Endothelial cell of umbilical vein (primary cell): Measurements from ENCODE around the gene GNB1. TPM values are rescaled to one million over a fixed set of nuclear protein-coding genes. Genes with fewer than 3 reads are reported as not detected.

Experiments
- BruUV-seq: library from RNA; stranded (reverse); fragments of 400-500 nt; replicated peaks from 2 replicates; lab custom pipeline; 2021; lab: Mats Ljungman, UMichigan
- CTCF ChIA-PET: fragments of 300-600, 350-600 bp; sonication (Branson Sonifier 250); formaldehyde crosslinking; loops from one replicate; lab custom pipeline; 2021; ENCODE audit warnings: antibody characterized with exemption, inconsistent platforms; lab: Charles Lee
- POLR2A ChIA-PET: fragments of 300-600, 350-600 bp; sonication (Branson Sonifier 250); formaldehyde crosslinking; loops from one replicate; lab custom pipeline; 2021; ENCODE audit warnings: antibody characterized with exemption, inconsistent platforms; lab: Charles Lee
- DNase-seq: peaks from one replicate; pipeline ENCODE4 v3.0.0-alpha.2; 2011; ENCODE audit warnings: low read depth, low spot score
- FAIRE-seq: peaks from 2 replicates; lab custom pipeline; 2011; peaks lifted over from hg19 to GRCh38; lab: Jason Lieb, UNC
- H2AFZ ChIP-seq: 2 replicates; pipeline ENCODE4 v1.6.0; 2012; ENCODE audit warnings: low read depth, low read length, control low read depth, inconsistent platforms
- H3K27ac ChIP-seq: 2 replicates; pipeline ENCODE4 v1.5.1; 2011; ENCODE audit warnings: low read depth, mild to moderate bottlenecking, control low read depth, low read length, moderate library complexity; ENCODE audit not compliant: insufficient read depth
- H3K27me3 ChIP-seq, 2 experiments: 2 replicates each; pipeline versions ENCODE4 v1.6.0 to v1.6.1; 2011; ENCODE audit warnings: low read length in 2 of 2, mixed read lengths in 1 of 2; ENCODE audit not compliant: control insufficient read depth in 2 of 2, insufficient read depth in 2 of 2
- H3K36me3 ChIP-seq, 2 experiments: 2 replicates in 1 of 2; 3 replicates in 1 of 2; pipeline ENCODE4 v1.5.1; 2011; ENCODE audit warnings: low read length in 2 of 2, mild to moderate bottlenecking in 1 of 2, moderate library complexity in 1 of 2; ENCODE audit not compliant: control insufficient read depth in 2 of 2, insufficient read depth in 2 of 2; ENCODE audit errors: extremely low read depth in 1 of 2
- H3K4me1 ChIP-seq: 3 replicates; pipeline ENCODE4 v1.5.1; 2011; ENCODE audit warnings: mild to moderate bottlenecking, low read length; ENCODE audit not compliant: control insufficient read depth, insufficient read depth; ENCODE audit errors: extremely low read depth
- H3K4me2 ChIP-seq: 2 replicates; pipeline ENCODE4 v1.6.1; 2011; ENCODE audit warnings: low read length, control low read depth, mixed read lengths; ENCODE audit not compliant: insufficient read depth
- H3K4me3 ChIP-seq, 3 experiments: fragments of 200-600 bp in 1 of 3; sonication (generic), shearing (Covaris generic) in 1 of 3; replicated peaks in 1 of 3; 2 replicates each; pipeline ENCODE4 v1.5.1; 2011 to 2016; ENCODE audit warnings: control low read depth in 3 of 3, low read length in 3 of 3, mild to moderate bottlenecking in 2 of 3, inconsistent platforms in 1 of 3, low read depth in 1 of 3, moderate library complexity in 1 of 3; ENCODE audit not compliant: insufficient read depth in 1 of 3
- H3K79me2 ChIP-seq: 2 replicates; pipeline ENCODE4 v1.6.0; 2012; ENCODE audit warnings: low read length, inconsistent platforms; ENCODE audit not compliant: control insufficient read depth, insufficient read depth
- H3K9ac ChIP-seq: replicated peaks from 2 replicates; pipeline ENCODE3; 2011; ENCODE audit warnings: low read length, control low read depth; ENCODE audit not compliant: insufficient read depth; ENCODE audit errors: extremely low read depth
- H3K9me1 ChIP-seq: replicated peaks from 3 replicates; pipeline ENCODE4 v1.6.0; 2011; ENCODE audit warnings: mild to moderate bottlenecking, low read length; ENCODE audit not compliant: control insufficient read depth, insufficient read depth; ENCODE audit errors: extremely low read depth
- H3K9me3 ChIP-seq: replicated peaks from 2 replicates; pipeline ENCODE4 v1.5.1; 2012; ENCODE audit warnings: low read length, inconsistent platforms; ENCODE audit not compliant: control insufficient read depth, insufficient read depth
- H4K20me1 ChIP-seq: replicated peaks from 2 replicates; pipeline ENCODE3; 2011; ENCODE audit warnings: mild to moderate bottlenecking, low read length; ENCODE audit not compliant: control insufficient read depth, insufficient read depth; ENCODE audit errors: extremely low read depth
- FOS ChIP-seq: IDR thresholded peaks from 2 replicates; pipeline ENCODE4 v1.6.1; 2011; ENCODE audit warnings: mild to moderate bottlenecking, low read length, moderate library complexity, borderline replicate concordance; ENCODE audit not compliant: insufficient read depth
- MYC ChIP-seq: IDR thresholded peaks from one replicate; pipeline ENCODE4 v1.6.1; 2011; ENCODE audit warnings: mild to moderate bottlenecking, low read depth, low read length
- POLR2A ChIP-seq: IDR thresholded peaks from 2 replicates; pipeline ENCODE4 v1.6.1; 2012; ENCODE audit warnings: low read depth, mild to moderate bottlenecking, control low read depth, low read length
- POLR2AphosphoS5 ChIP-seq: IDR thresholded peaks from 2 replicates; pipeline ENCODE4 v1.6.1; 2012; ENCODE audit warnings: low read depth, mild to moderate bottlenecking, control low read depth, low read length, moderate library complexity; ENCODE audit not compliant: insufficient read depth
- dilution Hi-C: fragments of 300-500 bp; cut with MboI; formaldehyde crosslinking; loops from one replicate; pipeline ENCODE4 v1.15.0; 2019; ENCODE audit warnings: low sequenced_read_pairs; ENCODE audit not compliant: extremely low pct_ligation_motif_present
- intact Hi-C: fragments of 100-400 bp; cut with micrococcal nuclease; formaldehyde crosslinking; loops from one replicate; pipeline ENCODE4 v1.10.0; 2022
- polyA plus RNA-seq, 4 experiments: library from polyadenylated mRNA; depleted of rRNA in 3 of 4; stranded (reverse) in 3 of 4; unstranded in 1 of 4; fragments of >200 nt; gene quantifications; 2 replicates each; pipeline versions ENCODE4 v1.2.1 to v1.2.3, GENCODE V29; 2011 to 2012; ENCODE audit warnings: missing spikeins in 1 of 4
- total RNA-seq: library from RNA; stranded (reverse); gene quantifications from 2 replicates; pipeline ENCODE4 v1.2.3, GENCODE V29; 2021
- TF ChIP-seq, protein P1 (sequence below): IDR thresholded peaks from 2 replicates; pipeline ENCODE4 v1.6.1; 2011; ENCODE audit not compliant: insufficient read depth, insufficient read length
- TF ChIP-seq, protein P2 (sequence below), 2 donors: IDR thresholded peaks; 1 replicate in 1 of 2; 2 replicates in 1 of 2; pipeline ENCODE4 v1.5.1; 2011; ENCODE audit warnings: low read length in 2 of 2, mild to moderate bottlenecking in 2 of 2, moderate library complexity in 2 of 2, control low read depth in 1 of 2, inconsistent platforms in 1 of 2, low read depth in 1 of 2; ENCODE audit not compliant: insufficient read depth in 1 of 2; ENCODE audit errors: extremely low read depth in 1 of 2

The GNB1 gene
- total and polyA plus RNA-seq, 2 donors (not counting 3 experiments of a cell fraction or from before 2014, with no cell fraction given) = 501 to 529 TPM

DNA sequence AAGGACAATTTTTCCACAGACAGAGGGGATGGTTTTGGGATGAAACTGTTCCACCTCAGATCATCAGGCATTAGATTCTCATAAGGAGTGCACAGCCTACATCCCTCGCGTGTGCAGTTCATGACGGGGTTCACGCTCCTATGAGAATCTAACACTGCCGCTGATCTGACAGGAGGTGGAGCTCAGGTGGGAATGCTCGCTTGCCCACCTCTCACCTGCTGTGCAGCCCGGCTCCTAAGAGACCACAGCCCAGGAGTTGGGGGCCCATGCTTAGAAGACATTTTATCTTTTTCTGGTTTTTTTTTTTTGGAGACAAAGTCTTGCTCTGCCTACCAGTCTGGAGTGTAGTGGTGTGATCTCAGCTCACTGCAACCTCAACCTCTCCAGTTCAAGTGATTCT, 16.0 kb downstream of the GNB1 start:
- ChIA-PET POLR2A (no interaction called here), CTCF (interaction anchor here (2.9 kb wide), 1 partner anchor 16 kb away, joined by 9 read pairs; no protein-coding TSS in a partner anchor)
- Histone ChIP-seq H3K79me2 (peaks cover 99% of the 10 kb centered on the region), H2AFZ (no peak overlapping the region), H3K27me3 (no peaks in the 10 kb centered on the region), H3K9me1 (no peaks in the 10 kb centered on the region), H3K36me3 (peaks cover 6 to 13% of the 10 kb centered on the region in 2 experiments), H3K27ac (no peak overlapping the region), H4K20me1 (peaks cover 19% of the 10 kb centered on the region), H3K4me2 (no peak overlapping the region), H3K4me3 (no peak overlapping the region), H3K9ac (no peak overlapping the region), H3K4me1 (no peaks in the 10 kb centered on the region), H3K9me3 (no peaks in the 10 kb centered on the region)
- no peak for FAIRE-seq
- dilution Hi-C loops (no loop called here), intact Hi-C loops (no loop called here)
- no peak for DNase-seq
- no peak for TF ChIP-seq MYC
- TF ChIP-seq POLR2AphosphoS5 = no peak
- TF ChIP-seq POLR2A = no peak
- TF ChIP-seq, protein P1, sequence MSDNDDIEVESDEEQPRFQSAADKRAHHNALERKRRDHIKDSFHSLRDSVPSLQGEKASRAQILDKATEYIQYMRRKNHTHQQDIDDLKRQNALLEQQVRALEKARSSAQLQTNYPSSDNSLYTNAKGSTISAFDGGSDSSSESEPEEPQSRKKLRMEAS = no peak
- TF ChIP-seq FOS = no peak
- TF ChIP-seq, protein P2, sequence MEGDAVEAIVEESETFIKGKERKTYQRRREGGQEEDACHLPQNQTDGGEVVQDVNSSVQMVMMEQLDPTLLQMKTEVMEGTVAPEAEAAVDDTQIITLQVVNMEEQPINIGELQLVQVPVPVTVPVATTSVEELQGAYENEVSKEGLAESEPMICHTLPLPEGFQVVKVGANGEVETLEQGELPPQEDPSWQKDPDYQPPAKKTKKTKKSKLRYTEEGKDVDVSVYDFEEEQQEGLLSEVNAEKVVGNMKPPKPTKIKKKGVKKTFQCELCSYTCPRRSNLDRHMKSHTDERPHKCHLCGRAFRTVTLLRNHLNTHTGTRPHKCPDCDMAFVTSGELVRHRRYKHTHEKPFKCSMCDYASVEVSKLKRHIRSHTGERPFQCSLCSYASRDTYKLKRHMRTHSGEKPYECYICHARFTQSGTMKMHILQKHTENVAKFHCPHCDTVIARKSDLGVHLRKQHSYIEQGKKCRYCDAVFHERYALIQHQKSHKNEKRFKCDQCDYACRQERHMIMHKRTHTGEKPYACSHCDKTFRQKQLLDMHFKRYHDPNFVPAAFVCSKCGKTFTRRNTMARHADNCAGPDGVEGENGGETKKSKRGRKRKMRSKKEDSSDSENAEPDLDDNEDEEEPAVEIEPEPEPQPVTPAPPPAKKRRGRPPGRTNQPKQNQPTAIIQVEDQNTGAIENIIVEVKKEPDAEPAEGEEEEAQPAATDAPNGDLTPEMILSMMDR (IDR thresholded peaks at IDR 0.05; ENCODE audit: extremely low read depth in 1 of 2, insufficient read depth in 1 of 2, low read depth in 1 of 2, low read length in 2 of 2) = no peak
- BruUV-seq = no TSS peak
